ENCODE data around the gene TDRD6.

GRCh38 chr6:46746696-46747095 lies 59.0 kb downstream of the TDRD6 start, which contains the start of gene ANKRD66:
- no peak for TF ChIP-seq CTCF (IDR thresholded peaks at IDR 0.05; ENCODE audit: extremely low read depth in 1 of 2, insufficient read depth in 1 of 2, low read depth in 1 of 2, low read length in 2 of 2)
- TF ChIP-seq, protein P1, sequence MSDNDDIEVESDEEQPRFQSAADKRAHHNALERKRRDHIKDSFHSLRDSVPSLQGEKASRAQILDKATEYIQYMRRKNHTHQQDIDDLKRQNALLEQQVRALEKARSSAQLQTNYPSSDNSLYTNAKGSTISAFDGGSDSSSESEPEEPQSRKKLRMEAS (IDR thresholded peaks at IDR 0.05; ENCODE audit: insufficient read depth, insufficient read length), result no peak
- TF ChIP-seq EZH2 (IDR thresholded peaks at IDR 0.05; ENCODE audit: borderline replicate concordance, low read depth, low read length, severe bottlenecking), result no peak

Measured in endothelial cell of umbilical vein (primary cell).